H1 (cell line): ENCODE measurements around the gene TEKT1. TPM values are rescaled to one million over a fixed set of nuclear protein-coding genes. Genes with fewer than 3 reads are reported as not detected.

ENCODE experiments used
- HDAC2 ChIP-seq, 2 experiments: fragments of 300-600 bp in 1 of 2; sonication (generic) in 1 of 2; IDR thresholded peaks; 2 replicates each; pipeline ENCODE4 v1.6.1; 2011 to 2012; ENCODE audit warnings: low read depth in 2 of 2, low read length in 2 of 2, mild to moderate bottlenecking in 2 of 2, moderate library complexity in 2 of 2, borderline replicate concordance in 1 of 2, inconsistent platforms in 1 of 2
- POLR2AphosphoS5 ChIP-seq: IDR thresholded peaks from 2 replicates; pipeline ENCODE4 v1.6.1; 2011; ENCODE audit warnings: low read depth, low read length
- polyA plus RNA-seq, 7 experiments: library from polyadenylated mRNA; depleted of rRNA in 3 of 7; stranded (reverse) in 5 of 7; unstranded in 2 of 7; fragments of >200 nt in 5 of 7; fragments of 200-250 nt in 2 of 7; gene quantifications; 1 replicate in 5 of 7; 2 replicates in 1 of 7; 4 replicates in 1 of 7; pipeline versions ENCODE4 v1.2.1 to v1.2.3, GENCODE V29; 2011 to 2013; ENCODE audit warnings: missing spikeins in 2 of 7, mixed read lengths in 2 of 7
- total RNA-seq: library from RNA; stranded (reverse); fragmentation: NEBNext Ultra II Directional; extraction: Animal tissue kit (Norgen Biotek cat#: 25700); gene quantifications from 2 replicates; pipeline ENCODE4 v1.2.1, GENCODE V29; 2021

Gene TEKT1
- total and polyA plus RNA-seq, 2 of the 8 experiments (the other 6 are each of a cell fraction or from before 2014, with no cell fraction given): not detected

GRCh38 chr17:6815775-6816174 lies 15.8 kb downstream of the TEKT1 start (continued):
- TF ChIP-seq HDAC2 (IDR thresholded peaks at IDR 0.05; ENCODE audit: borderline replicate concordance in 1 of 2, low read depth in 2 of 2, low read length in 2 of 2) (no peak), POLR2AphosphoS5 (no peak)
